Upper lobe of right lung (tissue), 1 donor: ENCODE data around the gene CLBA1. TPM values are rescaled to one million over a fixed set of nuclear protein-coding genes. Genes with fewer than 3 reads are reported as not detected.
A peak's percentile ranks its signal among the peaks of the same experiment; 100 is the strongest.

ENCODE experiments used
- ATAC-seq: fragments of 200-7000 bp; cut with Tn5 transposase; one replicate; pipeline ENCODE4 v1.9.1; 2020; ENCODE audit warnings: mild to moderate bottlenecking, moderate library complexity
- DNase-seq: peaks from one replicate; pipeline ENCODE4 v3.0.0-alpha.2; 2020
- H3K27ac ChIP-seq: fragments of 200-600 bp; one replicate; pipeline ENCODE4 v1.8.0; 2022
- H3K27me3 ChIP-seq: fragments of 200-600 bp; one replicate; pipeline ENCODE4 v1.8.0; 2022; ENCODE audit warnings: mild to moderate bottlenecking
- H3K36me3 ChIP-seq: fragments of 200-600 bp; one replicate; pipeline ENCODE4 v1.8.0; 2022
- H3K4me1 ChIP-seq: fragments of 200-600 bp; one replicate; pipeline ENCODE4 v1.8.0; 2022
- H3K4me3 ChIP-seq: fragments of 200-600 bp; one replicate; pipeline ENCODE4 v1.8.0; 2022; ENCODE audit warnings: mild to moderate bottlenecking
- H3K9me3 ChIP-seq: fragments of 200-600 bp; one replicate; pipeline ENCODE4 v1.8.0; 2022
- intact Hi-C: fragments of 100-400 bp; cut with DNase I; formaldehyde crosslinking; loops from one replicate; pipeline ENCODE4 v1.11.0; 2022
- total RNA-seq: library from RNA; stranded (reverse); fragmentation: NEBNext Ultra II Directional; extraction: Animal tissue kit (Norgen Biotek cat#: 25700); gene quantifications from one replicate; pipeline ENCODE4 v1.2.1, GENCODE V29; 2021
- TF ChIP-seq, protein P1 (sequence below): fragments of 200-600 bp; IDR thresholded peaks from one replicate; pipeline ENCODE4 v1.8.0; 2022; ENCODE audit warnings: antibody characterized with exemption
- donor health status: DM: no; HTN: yes; CAD: no; lungs with severe emphysema.

Gene CLBA1
- total RNA-seq, 1 donor from 2014 or later, result 6.9 TPM

DNA sequence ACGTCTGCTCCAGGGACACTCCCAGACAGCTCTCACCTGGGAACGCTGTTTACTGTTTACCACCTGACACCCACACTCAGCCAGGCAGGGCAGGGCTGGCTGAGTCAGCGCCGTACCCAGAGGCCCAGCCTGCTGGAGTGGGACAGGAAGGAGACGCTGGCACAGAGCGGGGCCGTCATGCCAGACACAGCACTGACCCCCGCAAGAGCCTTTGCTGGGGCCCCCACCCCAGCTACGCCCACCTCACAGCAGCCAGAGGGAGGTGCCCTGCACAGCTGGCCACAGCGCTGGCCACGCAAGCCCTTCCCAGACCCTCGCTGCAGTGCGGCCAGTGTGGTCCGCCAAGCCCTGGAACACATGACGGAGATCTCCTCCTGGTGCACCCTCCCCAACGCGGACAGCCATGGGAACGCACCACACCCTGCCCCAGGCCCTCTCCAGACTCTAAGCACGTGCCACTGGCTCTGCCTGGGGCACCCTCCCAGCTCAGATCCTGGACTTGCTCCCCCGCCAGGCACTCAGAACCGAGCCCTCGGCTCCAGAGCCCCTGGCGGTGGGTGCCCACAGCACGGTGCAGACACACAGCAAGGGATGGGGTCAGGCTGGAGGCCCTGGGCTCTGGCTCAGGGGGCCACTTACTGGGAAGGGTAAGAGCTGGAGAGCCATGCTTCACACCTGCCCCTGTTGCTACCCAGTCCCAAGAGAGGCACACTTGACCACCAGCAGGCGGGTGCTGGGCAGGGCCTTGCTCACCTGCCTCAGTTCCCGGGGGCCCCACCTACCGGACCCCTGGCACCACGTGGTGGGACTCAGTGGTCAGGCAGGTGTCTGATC is 13.1 kb upstream of the CLBA1 start:
- Histone ChIP-seq H3K9me3 (no peaks in the 10 kb centered on the region), H3K4me3 (no peak overlapping the region), H3K27ac (peak overlapping the region; percentile 91), H3K36me3 (no peaks in the 10 kb centered on the region), H3K4me1 (peaks cover 81% of the 10 kb centered on the region), H3K27me3 (peaks cover 3% of the 10 kb centered on the region)
- peak; percentile 70 for ATAC-seq
- TF ChIP-seq, protein P1, sequence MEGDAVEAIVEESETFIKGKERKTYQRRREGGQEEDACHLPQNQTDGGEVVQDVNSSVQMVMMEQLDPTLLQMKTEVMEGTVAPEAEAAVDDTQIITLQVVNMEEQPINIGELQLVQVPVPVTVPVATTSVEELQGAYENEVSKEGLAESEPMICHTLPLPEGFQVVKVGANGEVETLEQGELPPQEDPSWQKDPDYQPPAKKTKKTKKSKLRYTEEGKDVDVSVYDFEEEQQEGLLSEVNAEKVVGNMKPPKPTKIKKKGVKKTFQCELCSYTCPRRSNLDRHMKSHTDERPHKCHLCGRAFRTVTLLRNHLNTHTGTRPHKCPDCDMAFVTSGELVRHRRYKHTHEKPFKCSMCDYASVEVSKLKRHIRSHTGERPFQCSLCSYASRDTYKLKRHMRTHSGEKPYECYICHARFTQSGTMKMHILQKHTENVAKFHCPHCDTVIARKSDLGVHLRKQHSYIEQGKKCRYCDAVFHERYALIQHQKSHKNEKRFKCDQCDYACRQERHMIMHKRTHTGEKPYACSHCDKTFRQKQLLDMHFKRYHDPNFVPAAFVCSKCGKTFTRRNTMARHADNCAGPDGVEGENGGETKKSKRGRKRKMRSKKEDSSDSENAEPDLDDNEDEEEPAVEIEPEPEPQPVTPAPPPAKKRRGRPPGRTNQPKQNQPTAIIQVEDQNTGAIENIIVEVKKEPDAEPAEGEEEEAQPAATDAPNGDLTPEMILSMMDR, result no peak
- intact Hi-C loops, result no loop called here
- peak; percentile 88 for DNase-seq

DNA sequence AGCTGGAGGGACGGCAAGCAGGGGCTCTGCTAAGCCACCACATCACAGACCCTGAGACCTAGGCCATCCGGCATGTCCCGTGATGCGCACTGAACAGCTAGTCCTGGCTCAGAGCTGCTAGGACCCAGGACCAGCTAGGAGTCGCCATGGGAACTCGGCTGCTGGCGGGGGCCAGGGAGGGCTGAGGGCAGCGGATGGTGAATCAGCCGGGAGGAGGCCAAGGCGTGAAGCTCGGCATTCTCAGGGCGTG is 12.5 kb upstream of the CLBA1 start:
- peaks cover 4% of the 10 kb centered on the region for H3K27me3 ChIP-seq
- H3K4me3 ChIP-seq, result no peak overlapping the region
- TF ChIP-seq, protein P1, result no peak
- ATAC-seq (peak; percentile 63), DNase-seq (peak; percentile 87)
- peak overlapping the region; percentile 91 for H3K27ac ChIP-seq
- no peaks in the 10 kb centered on the region for H3K9me3 ChIP-seq
- intact Hi-C loops, result no loop called here
- peaks cover 79% of the 10 kb centered on the region for H3K4me1 ChIP-seq
- no peaks in the 10 kb centered on the region for H3K36me3 ChIP-seq

DNA sequence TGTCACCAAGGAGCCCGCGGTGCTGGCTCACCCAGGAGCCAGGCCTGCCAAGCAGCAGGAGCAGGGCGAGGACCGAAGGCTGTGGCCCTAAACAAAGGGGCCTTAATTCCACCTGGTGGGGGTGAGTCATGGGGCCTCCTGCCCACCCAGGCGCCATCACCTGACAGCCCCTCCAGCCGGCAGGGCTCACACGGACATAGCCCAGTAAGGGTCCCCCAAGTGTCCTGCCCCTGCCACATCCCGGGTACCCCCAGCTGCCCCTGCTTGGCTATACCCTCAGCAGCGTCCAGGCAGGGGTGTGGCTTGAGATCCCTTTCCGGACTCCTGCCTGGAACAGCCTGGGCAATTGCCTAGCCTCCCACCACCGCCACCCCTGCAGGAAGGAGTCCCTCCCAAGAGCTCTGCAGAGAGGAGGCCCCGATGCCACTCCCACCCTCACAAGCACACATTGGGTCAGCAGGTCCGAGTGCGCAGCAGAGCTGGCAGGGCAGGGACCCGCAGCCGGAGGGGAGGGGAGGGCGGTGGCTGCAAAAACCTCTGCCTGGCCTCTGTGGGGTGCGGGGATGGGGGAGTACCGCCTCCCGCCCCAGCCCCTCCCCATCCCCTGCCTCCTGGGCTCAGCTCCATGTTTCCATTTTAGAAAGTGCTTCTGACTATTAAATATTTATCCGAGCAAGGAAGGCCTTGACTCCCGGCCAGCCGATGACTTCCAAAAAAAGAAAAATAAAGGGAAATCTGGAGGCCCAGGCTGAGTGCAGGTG is 12.0 kb upstream of the CLBA1 start:
- DNase-seq (peak; percentile 76), ATAC-seq (peak; percentile 4)
- Histone ChIP-seq H3K27me3 (peaks cover 4% of the 10 kb centered on the region), H3K4me3 (no peak overlapping the region), H3K4me1 (peaks cover 73% of the 10 kb centered on the region), H3K9me3 (no peaks in the 10 kb centered on the region), H3K36me3 (no peaks in the 10 kb centered on the region), H3K27ac (peak overlapping the region; percentile 91)
- TF ChIP-seq, protein P1, result no peak
- intact Hi-C loops, result no loop called here

DNA sequence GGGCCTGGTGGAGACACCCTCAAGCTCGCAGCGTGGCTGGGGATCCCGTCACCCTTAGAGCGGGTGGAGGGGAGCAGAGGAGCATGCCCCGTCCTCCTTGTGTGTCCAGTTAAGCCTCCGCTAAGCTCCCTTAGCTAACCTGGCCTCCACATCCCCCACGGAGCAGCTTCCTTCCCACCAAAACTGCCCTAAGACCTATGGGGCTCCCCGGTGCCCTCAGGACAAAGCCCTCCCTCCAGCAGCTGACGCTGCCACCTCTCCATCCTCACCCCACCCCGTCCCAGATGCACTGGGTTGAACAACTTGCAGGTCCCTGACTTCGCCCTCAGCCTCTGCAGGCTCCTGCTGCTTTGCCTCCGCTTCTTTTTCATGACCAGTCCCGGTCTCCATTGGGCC is 11.4 kb upstream of the CLBA1 start:
- peaks cover 4% of the 10 kb centered on the region for H3K27me3 ChIP-seq
- H3K4me3 ChIP-seq, result no peak overlapping the region
- peak overlapping the region; percentile 91 for H3K27ac ChIP-seq
- no peak for ATAC-seq
- intact Hi-C loops, result no loop called here
- peaks cover 68% of the 10 kb centered on the region for H3K4me1 ChIP-seq
- no peaks in the 10 kb centered on the region for H3K9me3 ChIP-seq
- no peaks in the 10 kb centered on the region for H3K36me3 ChIP-seq
- no peak for DNase-seq
- TF ChIP-seq, protein P1, result no peak

DNA sequence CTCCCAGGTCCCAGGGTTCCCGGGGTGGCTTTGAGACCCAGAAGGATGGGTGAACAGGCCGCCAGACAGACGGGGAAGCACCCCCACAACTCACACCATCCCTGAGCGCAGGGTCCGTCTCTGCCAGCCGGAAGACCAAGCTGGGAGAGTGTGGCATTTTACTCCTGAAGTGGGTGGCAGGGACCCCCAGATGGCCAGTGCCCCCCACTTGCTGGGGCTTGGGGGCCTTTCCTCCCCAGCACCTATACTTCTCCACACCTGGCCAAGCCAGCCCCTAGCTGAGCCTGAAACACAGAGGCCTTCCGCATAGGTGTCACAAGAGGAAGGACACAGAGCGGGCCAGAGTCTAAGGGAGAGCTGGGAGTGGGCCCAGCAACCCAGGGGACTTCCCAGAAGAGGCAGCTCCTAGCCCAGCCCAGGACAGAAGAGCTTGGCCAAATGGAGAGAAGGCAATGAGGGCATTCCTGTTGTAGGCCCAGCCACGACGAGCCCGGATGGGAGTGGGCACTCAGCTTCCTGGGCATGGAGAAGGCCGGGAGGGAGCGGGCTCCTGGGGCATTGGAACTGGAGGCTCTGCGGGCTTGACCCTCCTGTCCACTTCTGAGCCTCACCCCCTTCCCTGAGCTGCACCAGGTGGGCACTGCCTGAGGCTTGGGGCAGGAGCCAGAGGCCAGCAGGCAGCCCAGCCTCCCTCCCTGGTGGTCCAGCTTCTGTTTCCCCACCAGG is 10.8 kb upstream of the CLBA1 start:
- Histone ChIP-seq H3K36me3 (no peaks in the 10 kb centered on the region), H3K27ac (peak overlapping the region; percentile 91), H3K4me1 (peaks cover 68% of the 10 kb centered on the region), H3K9me3 (no peaks in the 10 kb centered on the region), H3K4me3 (no peak overlapping the region), H3K27me3 (peaks cover 4% of the 10 kb centered on the region)
- ATAC-seq, result no peak
- TF ChIP-seq, protein P1, result no peak
- DNase-seq, result no peak
- intact Hi-C loops, result no loop called here
